ENCODE results near the gene B4GALNT3.

Gene B4GALNT3

DNA sequence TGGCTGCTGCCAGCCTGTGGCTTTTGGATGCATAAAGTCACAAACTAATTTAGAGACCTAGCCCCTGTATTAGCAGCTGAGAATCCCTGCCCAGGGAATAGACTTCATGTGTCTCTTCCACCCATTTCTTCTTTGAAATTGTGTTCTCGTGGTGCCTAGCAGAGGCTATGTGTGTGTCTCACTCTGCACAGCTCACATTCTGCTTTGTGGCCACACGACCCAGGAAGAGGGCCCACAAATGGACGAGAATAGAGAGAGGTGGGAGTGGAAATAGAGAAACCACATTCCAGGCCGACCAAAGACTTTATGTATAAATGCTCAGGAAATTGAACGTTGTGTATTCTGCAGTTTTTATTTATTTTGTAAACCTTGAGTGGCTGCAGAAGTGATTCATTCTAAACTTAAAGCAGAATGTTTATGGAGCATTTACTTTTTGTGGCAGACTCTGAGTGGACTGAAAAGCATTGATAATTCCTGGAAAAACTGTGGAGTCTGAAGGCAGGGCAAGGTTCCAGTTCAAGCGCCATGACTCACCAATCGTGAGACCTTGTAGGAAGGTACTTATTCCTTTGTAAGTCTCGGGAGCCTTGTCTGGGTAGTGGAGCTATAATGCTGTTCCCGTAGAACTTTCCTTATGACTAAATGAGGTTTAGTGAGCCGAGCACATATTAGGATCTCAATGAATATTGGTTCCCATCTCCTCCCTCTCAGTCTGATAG, 9.1 kb downstream of the B4GALNT3 start:
- DNase-seq: no peak

DNA sequence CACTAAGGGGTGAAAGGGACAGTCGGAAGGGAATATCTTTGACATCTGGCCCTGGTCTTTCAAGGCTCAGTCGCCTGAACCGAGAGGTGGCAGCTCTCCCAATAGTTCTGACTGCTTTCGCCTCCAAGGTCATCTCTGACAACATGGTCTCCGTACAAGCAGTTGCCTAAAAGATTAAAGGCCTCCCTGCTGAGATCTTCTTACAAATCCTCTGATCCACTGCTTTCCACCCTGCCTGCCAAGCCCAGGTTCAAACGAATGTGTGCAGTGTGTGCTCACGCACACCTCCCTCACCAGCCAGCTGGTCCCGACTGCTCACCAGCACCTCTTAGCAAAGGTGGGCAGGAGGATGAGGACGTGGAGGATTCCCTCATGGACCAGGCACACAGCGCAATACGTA, 10.4 kb downstream of the B4GALNT3 start:
- no peak for DNase-seq

DNA sequence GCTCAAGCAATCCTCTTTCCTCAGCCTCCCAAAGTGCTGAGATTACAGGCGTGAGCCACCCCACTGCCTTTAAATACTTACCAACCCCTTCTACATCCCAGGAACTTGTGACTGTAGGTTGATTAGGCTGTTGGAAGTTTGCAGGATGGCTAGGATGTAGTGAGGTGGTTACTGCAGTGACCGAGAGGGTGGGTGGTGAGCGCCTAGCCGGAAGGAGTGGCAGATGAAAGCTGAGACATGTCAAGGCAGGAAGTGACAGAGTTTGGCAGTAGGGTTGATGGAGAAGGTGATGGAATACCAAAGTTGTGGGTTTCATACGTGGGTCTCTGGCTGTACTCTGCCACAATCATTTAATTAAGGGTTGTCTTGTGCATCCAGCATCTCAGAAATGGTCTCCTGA, 13.5 kb downstream of the B4GALNT3 start:
- no peak for DNase-seq

DNA sequence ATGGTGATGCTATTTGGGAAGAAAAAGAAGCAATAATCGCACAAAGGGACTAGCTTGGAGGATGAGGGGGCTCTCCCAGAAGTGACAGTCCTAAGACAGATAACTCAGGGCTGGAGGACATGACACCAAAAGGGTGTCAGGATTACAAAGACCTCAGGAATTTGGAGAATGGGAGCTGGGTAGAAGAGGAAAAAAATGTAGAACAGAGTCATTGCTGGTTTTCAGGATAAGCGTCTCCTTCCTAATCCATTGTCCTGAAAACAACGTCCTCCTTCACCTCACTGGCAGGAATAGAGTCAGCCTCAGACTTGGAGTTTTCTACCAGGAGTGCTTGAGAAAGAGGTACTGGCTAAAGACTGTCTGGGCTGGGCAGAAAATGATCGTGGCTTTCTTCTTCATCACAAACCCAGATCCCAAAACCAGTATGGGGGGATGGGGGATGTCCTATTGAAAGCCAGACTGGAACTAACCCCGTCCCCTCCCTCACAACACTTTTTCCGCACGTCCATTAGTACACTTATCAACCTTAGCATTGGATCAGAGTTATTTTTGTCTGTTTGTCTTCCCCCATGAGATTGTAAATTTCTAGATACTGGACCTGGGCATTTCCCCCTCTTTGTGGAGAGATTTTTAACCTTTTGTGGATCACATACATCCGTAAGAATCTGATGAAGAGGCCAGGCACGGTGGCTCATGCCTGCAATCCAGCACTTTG, 14.3 kb downstream of the B4GALNT3 start:
- DNase-seq: no peak

DNA sequence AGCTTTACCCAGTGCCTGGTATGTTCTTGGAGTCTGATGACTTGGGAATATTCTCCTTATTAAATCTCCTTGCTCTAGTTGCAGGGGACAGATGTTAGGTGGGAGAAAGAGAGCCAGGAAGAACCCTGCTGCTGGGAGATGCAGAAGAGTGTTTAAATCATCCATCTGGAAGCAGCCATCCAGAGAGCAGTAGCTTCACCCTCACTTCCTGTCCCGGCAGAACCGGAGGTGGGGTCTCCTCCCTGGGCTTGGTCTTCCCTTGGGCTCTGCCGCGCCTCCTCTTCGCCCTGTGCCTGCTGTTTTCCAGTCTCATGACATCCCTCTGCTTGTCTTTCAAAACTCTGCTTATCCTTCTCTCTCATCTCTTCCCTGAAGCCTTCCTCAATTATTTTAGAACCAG, 15.5 kb downstream of the B4GALNT3 start:
- no peak for DNase-seq

DNA sequence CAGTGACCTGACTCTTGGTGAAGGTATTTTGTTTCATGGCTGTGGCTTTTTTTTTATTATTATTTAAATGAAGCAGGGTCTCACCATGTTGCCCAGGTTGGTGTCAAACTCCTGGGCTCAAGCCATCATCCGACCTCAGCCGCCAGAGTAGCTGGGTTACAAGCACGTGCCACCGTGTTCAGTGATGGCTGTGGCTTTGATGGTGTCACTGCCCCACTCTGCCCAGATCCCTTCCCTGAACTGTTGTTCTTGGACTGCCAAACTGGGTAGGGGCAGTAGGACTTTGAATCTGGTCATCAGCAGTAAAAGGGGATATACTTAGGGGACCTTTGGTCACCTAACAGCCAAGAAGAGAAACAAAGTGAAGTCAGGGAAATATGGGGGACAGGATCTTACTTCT, 19.4 kb downstream of the B4GALNT3 start:
- DNase-seq: no peak

DNA sequence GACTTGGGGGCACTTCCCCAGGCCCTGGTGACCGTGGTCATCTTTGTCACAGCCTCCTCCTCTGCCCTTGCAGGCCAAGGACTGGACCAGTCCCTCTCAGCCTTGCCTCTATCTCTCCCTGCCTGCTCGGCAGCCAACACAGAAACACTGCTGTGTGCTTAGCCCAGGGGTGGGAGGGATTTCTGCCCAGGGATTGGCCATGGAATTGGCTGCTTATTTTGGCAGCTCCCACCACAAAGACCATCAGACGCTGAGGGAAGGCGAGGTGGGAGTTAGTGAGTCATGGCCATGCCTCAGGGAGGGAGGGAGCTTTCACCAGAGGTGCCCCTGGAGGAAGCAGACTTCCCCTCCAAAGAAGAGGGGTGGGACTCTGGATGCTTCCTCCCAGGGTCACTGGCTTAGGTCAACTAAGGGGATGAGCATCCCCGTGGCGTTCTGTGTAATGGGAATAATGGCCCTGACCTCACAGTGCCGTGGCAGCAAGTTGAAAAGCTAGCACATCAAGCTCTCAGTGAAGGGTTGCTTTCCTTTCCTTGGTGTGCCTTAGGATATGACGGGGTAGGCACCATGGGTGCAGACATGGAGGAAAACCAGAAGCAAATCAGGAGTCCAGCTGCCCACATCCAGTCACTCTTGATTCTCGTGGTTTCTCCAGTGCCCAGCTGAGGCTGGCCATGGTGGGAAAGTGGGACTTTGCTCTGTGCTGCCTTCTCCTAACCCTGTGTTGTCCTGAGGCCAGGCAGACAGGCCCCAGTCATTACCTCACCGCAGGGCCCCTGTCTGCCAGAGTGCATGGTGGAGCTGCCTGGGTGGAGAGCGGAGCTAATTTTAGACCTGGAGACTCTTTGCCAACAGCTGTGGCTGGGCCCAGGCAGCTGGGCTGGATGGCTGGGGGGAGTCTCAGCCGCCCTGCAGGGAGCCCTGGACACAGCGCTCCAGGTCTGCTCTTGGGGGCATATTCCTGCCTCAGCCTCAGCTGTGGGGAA, 21.4 kb downstream of the B4GALNT3 start:
- DNase-seq: no peak

DNA sequence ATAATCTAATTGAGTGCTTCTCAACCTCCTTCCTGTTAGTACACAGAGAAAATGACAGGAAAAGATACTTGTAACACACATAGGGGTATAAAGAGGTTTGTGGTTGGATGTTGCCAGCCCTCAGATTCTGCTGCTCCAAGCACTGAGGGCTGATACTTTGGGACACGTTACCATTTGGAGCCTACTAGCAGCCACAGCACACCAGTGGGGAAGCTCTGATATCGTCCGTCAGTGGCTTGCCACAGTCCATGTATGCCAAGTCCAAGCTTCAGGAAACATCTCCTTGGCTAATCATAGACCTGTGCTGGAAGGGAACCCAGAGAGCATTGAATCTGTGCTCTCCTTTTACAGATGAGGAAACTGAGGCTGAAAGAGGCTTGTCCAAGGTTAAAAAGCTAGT, 22.3 kb downstream of the B4GALNT3 start:
- DNase-seq: no peak

DNA sequence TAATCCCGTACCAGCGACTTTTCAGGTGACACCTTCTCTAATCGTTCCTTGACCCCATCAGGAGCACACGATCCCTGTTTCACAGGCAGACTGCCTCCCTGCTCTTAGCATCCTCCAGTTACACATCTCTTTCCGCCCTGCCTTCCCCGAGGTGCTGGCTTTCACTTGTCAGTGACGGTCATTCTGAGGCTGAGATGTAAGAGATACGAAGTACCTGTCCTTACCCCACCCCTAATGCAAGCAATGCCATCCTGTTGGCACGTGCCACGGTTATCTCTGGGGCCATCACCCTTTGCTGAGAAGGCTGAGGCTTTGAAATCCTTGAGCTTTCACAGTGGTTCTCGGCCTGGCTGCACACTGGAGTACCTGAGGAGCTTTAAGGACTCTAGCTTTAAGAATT, 24.4 kb downstream of the B4GALNT3 start:
- no peak for DNase-seq

DNA sequence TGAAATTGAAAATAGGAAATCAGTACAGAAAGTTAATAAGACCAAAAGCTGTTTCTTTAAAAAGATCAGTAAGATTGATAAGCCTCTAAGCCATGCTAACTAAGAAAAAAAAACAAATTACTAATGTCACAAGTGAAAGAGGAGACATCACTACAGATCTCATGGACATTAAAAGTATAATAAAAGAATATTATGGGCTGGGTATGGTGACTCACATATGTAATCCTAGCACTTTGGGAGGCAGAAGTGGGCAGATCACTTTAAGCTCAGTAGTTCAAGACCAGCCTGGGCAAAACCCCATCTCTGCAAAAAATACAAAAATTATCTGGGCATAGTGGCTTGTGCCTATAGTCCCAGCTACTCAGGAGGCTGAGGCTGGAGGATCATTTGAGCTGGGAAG, 30.5 kb downstream of the B4GALNT3 start:
- no peak for DNase-seq

DNA sequence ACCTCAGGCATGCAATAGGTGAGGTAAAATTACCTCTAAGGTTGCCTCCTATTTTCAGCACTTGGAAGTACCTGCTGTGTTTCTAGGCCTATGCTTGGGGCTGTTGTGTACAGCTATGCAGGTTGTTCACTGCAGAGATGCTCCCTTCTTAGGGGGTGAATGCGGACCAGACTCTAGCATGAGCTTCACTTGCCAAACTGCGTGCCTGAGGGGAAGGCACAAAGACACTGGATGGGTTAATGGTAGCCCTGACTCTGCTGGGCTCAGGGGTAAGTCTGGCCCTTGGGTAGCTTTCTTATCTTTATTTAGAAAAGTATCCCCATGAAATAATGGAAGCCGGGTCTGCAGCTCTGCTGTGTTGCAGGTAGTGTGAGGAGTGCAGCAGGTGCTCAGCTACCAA, 35.7 kb downstream of the B4GALNT3 start:
- no peak for DNase-seq

DNA sequence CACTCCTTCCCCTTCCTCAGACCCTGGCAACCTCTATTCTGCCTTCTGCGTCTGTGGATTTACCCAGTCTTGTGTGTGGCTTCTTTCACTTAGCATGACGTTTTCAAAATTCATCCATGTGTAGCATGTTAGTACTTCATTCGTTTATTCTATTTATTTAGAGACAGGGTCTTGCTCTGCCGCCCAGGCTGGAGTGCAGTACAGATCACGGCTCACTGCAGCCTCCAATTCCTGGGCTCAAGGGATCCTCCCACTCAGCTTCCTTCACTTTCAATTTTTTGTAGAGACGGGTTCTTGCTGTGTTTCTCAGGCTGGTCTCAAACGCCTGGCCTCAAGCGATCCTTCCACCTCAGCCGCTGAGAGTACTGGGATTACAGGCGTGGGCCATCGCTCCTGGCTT, 37.0 kb downstream of the B4GALNT3 start:
- DNase-seq: no peak

DNA sequence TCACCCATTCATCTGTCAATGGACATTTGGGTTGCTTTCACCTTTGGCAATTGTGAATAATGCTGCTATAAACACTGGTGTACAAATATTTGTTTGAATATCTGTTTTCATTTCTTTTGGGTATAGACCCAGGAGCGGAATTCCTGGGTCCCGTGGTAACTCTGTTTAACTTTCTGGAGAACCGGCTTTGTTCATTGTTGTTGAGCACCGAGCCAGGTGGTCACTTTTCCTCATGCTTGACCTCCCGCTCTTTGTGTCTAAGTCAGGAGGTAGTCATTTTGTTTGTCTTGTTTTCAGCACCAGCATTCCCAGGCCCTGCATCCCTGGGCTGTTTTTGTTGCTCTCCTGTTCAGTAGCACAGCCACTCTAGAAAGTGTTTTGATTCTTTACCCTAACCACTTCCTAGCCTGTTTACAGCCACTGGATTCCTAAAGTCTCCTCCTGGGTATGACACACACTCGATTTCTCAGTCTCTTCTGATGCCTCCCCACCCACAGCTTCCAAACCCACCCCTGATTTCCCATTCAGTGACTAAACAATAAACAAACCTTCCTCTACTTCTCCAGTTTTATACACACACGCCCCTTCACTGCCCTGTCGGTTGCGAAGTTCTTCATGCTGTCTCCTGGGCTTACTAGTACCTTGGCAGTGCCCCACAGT, 37.9 kb downstream of the B4GALNT3 start:
- DNase-seq: no peak

DNA sequence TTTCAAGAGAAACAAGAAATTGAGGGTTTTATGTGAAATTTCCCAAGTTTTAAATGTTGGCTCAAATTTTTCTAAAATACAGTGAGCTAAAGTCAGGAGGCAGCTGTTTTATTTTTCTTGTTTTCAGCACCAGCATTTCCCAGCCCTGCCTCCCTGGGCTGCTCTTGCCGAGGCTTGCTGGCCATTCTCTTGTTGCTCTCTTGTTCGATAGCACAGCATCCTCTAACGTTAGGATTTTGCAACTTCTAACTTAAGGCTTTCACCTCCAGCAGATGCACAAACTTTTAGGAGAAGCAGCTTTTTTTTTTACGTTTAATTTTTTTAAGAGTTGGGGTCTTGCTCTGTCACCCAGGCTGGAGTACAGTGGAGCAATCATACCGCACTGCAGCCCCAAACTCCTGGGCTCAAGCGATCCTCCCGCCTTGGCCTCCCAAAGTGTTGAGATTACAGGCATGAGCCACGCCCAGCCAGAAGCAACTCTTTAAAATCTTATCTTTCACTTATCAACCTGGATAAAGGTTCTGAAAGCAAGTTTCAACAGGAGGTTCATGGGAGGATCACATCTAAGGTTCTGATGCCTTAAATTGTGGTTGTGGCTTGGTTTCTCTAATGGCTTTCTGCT, 40.2 kb downstream of the B4GALNT3 start:
- DNase-seq: no peak

DNA sequence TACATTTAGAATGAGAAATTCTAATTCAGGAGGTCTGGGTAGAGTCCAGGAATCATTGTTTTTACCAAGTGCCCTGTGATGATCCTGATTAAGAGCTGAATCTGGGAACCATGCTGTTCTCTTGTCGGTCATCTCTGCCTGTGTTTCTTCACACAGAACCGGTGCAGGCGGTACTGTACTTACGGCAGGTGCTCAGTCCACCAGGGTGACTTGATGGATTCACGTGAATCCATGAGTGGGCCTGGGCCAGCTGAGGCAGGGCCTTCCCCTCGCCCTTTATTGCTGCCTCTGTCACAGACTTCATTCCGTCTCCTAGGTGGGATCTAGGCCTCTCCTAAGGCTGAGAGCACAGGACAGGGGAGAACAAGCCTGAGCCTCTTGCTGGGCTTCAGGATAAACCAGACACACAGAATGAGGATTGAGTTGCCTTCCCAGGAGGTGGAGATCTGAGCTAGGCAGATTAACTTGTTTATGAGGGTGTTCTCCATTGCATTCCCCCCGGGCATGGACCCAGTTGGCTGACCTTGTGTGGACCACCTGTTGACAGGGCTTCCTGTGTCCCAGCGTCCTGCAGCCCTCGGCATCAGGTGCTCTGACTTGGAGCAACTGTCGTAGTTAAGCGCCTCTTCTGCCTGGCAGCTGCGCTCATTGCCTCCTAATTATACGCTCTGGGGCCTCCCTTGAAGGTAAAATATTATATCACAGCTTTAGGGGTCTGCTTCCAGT, 42.1 kb downstream of the B4GALNT3 start:
- no peak for DNase-seq

DNA sequence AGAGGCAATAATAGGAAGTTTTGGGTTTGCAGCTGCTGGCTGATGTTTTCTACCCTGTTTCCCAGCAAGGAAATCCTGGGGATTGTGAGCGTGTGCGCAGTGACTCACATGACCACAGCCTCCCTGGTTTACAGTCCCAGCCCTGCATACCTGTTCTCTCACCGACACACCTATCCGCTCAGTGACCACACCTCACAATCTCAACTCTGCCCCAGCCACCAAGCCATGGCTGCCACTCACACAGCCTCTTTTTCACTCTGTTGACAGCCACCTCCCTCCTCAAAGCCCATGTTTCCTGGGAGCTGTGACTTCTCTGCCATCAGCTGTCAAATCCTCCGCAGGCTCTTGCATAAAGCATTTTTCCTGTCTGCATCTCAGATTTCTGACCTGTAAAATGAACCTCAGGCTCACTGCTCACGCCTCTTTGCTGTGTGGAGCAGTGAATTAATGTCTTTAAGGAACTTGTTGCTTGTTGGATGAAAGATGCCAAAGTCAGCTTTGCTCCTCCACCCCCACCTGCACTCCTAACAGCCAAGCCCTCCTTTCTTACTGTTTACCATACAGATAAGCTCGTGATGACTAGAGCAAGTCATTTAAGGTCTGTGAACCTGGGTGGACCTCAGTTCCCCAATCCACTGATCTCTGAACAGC, 43.5 kb downstream of the B4GALNT3 start:
- DNase-seq: peak; percentile 11

DNA sequence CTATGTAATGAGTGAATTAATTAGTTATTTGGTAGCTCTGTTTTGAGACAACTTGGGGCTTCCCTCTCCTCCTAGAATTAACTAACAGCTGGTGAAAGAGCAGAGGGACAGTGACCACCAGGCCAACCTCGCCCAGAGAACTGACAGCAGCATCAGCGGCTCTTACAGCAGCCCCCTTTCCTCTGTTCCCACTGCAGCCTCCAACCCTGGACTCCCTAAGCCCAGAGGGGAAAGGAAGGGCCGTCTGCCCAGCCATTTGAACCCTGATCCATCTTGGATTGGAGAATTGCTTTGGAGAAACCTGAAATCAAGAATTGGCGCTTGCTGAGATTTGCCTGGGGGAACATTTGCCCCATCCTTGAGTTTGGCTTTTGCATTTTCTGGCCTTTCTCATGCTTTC, 45.5 kb downstream of the B4GALNT3 start:
- DNase-seq: no peak

DNA sequence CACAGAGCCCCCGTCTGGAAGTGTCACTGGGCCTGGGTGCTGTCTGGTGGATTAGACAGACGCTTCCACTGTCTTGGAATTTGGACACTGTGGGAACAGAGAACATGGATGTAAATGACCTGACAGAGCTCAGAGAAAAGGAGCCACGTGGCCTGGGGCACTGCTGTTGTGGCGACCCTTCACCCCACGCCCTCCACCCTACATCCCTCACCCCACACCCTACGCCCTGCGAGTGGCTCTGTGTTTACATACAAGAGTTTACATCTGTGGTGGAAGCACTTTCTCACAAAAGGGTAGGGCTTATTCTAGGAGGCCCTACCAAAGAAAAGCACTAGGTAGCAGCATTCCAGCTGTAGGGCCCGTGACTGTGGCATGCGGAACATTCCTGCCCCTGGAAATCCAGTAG, 47.7 kb downstream of the B4GALNT3 start:
- DNase-seq: no peak

DNA sequence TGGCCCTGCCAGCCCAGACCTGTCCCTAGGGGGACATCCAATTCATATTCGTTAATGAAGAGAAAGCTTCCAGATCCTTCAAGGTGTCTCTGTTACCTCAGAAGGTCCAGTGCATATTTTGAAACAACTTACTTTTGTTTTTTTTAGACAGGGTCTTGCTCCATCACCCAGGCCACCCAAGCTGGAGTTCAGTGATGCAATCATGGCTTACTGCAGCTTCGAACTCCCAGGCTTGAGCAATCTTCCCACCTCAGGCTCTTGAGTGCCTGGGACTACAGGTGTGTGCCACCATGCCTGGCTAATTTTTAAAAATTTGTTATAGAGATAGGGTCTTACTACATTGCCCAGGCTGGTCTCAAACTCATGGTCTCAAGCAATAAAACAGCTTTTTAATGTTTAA, 48.4 kb downstream of the B4GALNT3 start:
- no peak for DNase-seq

DNA sequence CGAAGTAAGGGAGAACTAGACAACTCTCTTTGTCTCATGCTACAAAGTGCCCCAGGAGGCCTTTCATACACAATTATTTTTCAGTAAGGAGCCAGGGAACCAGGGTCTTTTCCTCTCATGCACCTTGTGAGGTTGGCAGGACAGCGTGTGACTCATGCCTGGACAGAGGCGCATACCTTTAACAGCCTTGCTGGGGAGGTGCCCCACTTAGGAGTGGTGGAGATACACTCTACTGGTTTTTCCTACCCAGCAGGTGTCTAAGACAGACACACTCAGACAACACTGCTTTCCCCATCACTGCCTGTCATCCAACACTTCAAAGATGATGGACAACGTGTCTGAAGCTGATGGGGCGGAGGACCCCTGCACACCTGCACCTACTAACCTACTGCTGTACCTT, 49.1 kb downstream of the B4GALNT3 start:
- no peak for DNase-seq

DNA sequence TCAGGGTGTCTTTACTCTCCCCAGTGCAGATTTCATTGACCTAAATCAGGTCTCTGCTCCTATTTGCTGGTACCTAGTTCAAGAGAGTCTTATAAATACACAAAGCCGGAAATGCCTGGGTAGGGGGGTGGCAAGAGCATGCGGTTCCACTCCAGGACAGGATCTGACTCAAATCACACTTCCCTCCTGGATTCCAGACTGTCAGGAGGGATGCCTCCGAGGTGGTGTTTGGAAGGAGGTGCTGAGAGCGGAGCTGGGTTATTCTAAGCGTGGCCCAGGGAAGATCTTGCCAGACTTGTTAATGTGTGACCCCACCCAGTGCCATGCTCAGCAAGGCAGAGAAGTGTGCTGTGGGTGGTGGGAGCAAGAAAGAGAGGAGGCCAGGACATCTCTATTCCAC, 49.8 kb downstream of the B4GALNT3 start:
- no peak for DNase-seq

Measured in CD4-positive, alpha-beta T cell treated with Interleukin-17A for 4 hours (primary cell).